Amygdala (tissue), 56 donors: ENCODE data around the gene GOSR2.

Experiments
- DNase-seq, 56 donors: peaks; one replicate each; lab custom pipeline; 2025; lab: John Stamatoyannopoulos, UW

The GOSR2 gene

GRCh38 chr17:46958041-46958591 is 35.2 kb downstream of the GOSR2 start:
- peak in 11 of 56 donors; percentile 18 to 66 (median 29) for DNase-seq

GRCh38 chr17:46960152-46960551 is 37.2 kb downstream of the GOSR2 start:
- no peak for DNase-seq

- no peak for DNase-seq
Observed at GRCh38 chr17:46962374-46962790, 39.4 kb downstream of the GOSR2 start.

GRCh38 chr17:46963571-46963970 is 40.6 kb downstream of the GOSR2 start:
- no peak for DNase-seq

- no peak for DNase-seq
Observed at GRCh38 chr17:46964315-46965265, 41.6 kb downstream of the GOSR2 start.

GRCh38 chr17:46968224-46968834 is 45.4 kb downstream of the GOSR2 start:
- DNase-seq, result no peak

GRCh38 chr17:46968896-46969295 is 45.9 kb downstream of the GOSR2 start:
- no peak for DNase-seq

- DNase-seq, result no peak
Observed at GRCh38 chr17:46971647-46972300, 48.8 kb downstream of the GOSR2 start.

- no peak for DNase-seq
Observed at GRCh38 chr17:46972346-46972745, 49.4 kb downstream of the GOSR2 start.

GRCh38 chr17:46974086-46974485 is 51.1 kb downstream of the GOSR2 start:
- no peak for DNase-seq

- DNase-seq, result no peak
Observed at GRCh38 chr17:46975287-46975686, 52.3 kb downstream of the GOSR2 start.

- peak in 1 of 56 donors; percentile 24 for DNase-seq
Observed at GRCh38 chr17:46976626-46977270, 53.8 kb downstream of the GOSR2 start.

GRCh38 chr17:46977348-46977747 is 54.4 kb downstream of the GOSR2 start:
- DNase-seq, result peak in 4 of 56 donors; percentile 33 to 47 (median 40)

- no peak for DNase-seq
Observed at GRCh38 chr17:46977750-46978488, 55.0 kb downstream of the GOSR2 start.

- no peak for DNase-seq
Observed at GRCh38 chr17:46978489-46979146, 55.7 kb downstream of the GOSR2 start.

- peak in 6 of 56 donors; percentile 18 to 31 (median 22) for DNase-seq
Observed at GRCh38 chr17:46979147-46979863, 56.3 kb downstream of the GOSR2 start, which contains the start of gene RPRML. Gene RPRML (minus strand): TSS chr17:46979253. CDS start chr17:46979007, 246 bp downstream.

- DNase-seq, result no peak
Observed at GRCh38 chr17:46982577-46982976, 59.6 kb downstream of the GOSR2 start.

- DNase-seq, result no peak
Observed at GRCh38 chr17:46983782-46984181, 60.8 kb downstream of the GOSR2 start.
